ENCODE results near the gene SRSF4.
"Not testable (repeated sequence)": the region's sequence is repeated elsewhere in the genome, so short reads cannot be mapped to it uniquely, and the experiment has no call there.

The SRSF4 gene

DNA sequence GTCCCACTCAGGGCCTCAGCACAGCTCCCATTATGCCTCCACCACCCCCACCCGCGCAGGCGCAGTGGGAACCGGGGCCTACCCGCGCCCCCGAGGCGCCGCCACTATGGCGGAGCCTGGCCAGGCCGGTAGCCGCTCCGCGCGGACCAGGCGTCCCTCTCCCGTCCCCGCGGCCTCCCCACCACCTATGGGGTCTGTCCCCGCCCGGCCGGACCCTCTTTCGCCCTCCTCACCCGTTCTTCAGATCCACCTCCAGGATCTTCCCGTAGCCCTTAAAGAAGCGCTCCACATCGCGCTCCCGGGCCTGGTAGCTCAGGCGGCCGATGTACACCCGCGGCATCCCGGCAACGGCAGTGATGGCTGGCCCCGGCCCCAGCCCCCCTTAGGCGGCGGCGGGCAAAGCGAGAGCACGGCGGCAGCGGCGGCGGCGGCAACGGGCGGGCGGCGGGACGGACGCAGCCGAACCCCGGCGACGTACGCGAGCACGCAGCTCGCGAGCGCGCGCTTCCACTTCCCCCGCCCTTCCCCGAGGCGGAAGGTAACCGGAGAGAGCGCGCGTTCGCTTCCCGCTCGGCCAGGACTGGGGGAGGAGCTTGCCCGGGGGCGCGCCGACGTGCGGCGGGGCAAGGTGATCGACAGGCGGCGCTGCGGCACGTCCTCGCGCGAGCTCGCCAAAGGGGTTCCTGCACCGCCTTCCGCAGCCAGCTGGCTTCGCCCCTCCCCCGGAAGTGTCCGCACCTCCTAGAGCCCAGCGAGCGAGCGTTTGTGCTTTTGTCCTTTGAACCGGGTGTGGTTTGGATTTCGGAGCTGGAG lies at the start of gene SRSF4:
TSS of gene SRSF4 (minus strand) at position 488 of the 813 bp plus-strand sequence. CDS start at position 340, 148 bp downstream.
- peak; percentile 99 for DNase-seq
- in situ Hi-C loops (cut with MboI; ENCODE audit: low pct_unique_long_range_greater_than_20kb, low sequenced_read_pairs) = loop anchor here (25.0 kb wide), 1 partner anchor 294 kb away; no protein-coding TSS in a partner anchor

DNA sequence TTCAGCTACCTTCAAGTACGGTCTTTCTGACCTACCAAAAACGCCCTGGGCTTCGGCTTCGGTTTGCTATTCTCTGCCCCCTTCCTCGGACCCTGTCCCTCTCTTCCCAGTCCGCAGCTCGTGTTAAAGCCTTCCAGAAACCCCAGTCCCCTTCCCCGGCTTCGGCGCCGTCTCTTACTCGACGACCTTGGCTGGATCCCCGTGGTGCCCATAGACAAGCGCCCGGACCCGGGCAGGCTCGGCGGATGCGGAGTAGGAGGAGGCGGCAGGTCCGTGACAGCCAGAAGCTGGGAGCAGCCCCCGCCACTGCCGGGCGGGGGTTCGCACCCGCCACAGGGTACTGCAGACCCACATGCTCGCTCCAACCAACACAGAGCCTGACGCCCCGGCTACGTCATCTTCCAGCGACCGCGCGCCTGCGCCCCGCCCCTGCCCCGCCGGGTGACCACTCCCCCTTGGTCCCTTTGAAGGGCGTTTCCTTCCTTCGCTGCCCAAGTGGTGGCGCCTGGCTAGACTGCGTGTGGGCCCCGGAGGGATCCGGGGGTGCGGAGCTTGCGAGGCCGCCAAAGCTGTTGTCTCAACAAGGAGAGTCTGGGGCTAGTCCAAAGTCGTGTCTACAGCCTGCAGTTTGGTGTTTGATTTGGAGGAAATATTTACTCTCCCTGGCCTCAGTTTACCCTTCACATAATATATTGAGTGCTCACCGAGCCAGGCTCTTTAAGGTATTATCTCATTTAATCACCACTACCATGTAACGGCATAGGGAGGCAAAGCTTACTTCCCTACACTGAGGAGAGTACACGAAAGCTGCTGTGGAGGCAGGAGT lies 49.1 kb upstream of the SRSF4 start, which contains the start of gene MECR:
TSS of gene MECR (minus strand) at position 382 of the 826 bp plus-strand sequence. CDS start at position 354, 28 bp downstream.
- in situ Hi-C loops (cut with MboI; ENCODE audit: low pct_unique_long_range_greater_than_20kb, low sequenced_read_pairs) = loop anchor here (25.0 kb wide), 2 partner anchors 882 to 1482 kb away; partner anchors contain the start of gene MATN1
- DNase-seq = peak; percentile 95

DNA sequence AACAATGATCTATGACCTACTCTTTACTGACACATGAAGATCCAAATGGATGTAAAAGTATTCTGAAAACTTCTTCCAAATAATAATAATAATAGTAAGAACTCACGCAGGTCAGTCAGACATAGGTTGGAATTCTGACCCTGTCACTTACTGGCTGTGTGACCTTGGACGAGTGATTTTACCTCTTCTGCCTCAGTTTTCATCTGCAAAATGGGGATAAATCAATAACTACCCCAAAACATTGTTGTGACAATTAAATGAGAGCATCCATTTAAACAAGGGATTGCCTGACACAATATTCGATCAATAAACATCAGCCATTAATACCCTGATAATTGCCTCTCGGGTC lies 48.5 kb upstream of the SRSF4 start:
- in situ Hi-C loops (cut with MboI; ENCODE audit: low pct_unique_long_range_greater_than_20kb, low sequenced_read_pairs) = loop anchor here (25.0 kb wide), 2 partner anchors 882 to 1482 kb away; partner anchors contain the start of gene MATN1
- no peak for DNase-seq

DNA sequence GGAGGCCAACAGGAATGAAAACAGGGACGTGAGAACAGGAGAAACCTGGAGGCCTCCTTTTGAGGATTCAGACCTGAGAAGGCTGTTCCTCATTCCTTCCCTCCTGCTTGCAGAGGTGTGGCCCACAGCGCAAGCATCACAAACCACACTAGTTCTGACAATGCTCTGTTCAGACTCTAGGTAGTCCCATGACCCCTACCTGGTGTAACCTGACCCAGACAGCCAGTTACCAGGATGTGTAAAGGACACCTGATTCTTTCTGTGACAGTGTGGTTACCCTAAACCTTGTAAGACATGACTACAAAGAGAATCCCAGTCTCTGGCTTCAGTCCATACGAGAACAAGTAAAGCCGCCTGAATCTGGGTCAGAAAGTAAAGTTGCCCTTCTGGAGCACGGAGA lies 45.8 kb upstream of the SRSF4 start:
- in situ Hi-C loops (cut with MboI; ENCODE audit: low pct_unique_long_range_greater_than_20kb, low sequenced_read_pairs) = loop anchor here (25.0 kb wide), 2 partner anchors 885 to 1485 kb away; partner anchors contain the start of gene MATN1
- no peak for DNase-seq

DNA sequence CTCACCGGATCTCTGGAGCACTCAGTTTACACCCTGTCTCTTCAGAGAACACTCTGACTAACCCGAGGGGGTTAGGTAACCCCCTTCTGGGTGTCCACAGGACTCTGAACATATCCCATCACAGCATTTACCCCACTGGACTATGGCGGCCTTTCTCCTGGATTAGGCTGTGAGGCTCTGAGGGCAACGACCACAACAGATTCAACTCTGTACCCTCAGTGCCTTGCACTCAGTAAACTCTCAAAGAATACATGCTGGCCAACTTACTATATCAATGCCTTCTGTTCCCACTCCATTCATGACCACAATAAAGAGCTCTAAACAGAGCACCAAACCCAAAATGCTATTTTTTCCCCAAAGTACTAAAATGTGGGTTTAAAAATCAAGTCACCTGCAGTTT lies 43.7 kb upstream of the SRSF4 start:
- DNase-seq = no peak
- in situ Hi-C loops (cut with MboI; ENCODE audit: low pct_unique_long_range_greater_than_20kb, low sequenced_read_pairs) = loop anchor here (25.0 kb wide), 2 partner anchors 887 to 1487 kb away; partner anchors contain the start of gene MATN1

DNA sequence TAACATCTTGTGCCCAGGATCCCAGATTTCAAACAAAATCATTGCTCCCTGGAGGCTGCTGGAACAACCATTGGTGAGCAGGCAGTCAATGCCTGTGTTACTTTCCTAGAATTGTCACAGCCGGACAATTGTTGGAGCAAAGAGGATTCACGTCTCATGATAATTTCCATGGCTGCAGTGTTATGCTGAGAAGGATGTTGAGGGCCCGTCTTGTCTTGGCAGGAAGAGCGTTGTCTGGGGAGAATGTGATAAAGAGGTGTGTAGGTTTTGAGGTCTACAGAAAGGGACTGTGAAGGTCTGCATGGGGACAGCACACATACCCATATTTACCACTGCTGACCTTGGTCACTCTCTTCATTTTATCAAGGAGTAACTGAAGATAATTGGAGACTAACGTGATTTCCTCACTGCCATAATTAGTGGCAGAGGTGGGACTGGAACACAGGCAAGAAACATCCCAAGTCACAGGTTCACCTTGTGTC lies 42.7 kb upstream of the SRSF4 start:
- in situ Hi-C loops (cut with MboI; ENCODE audit: low pct_unique_long_range_greater_than_20kb, low sequenced_read_pairs) = no loop called here

DNA sequence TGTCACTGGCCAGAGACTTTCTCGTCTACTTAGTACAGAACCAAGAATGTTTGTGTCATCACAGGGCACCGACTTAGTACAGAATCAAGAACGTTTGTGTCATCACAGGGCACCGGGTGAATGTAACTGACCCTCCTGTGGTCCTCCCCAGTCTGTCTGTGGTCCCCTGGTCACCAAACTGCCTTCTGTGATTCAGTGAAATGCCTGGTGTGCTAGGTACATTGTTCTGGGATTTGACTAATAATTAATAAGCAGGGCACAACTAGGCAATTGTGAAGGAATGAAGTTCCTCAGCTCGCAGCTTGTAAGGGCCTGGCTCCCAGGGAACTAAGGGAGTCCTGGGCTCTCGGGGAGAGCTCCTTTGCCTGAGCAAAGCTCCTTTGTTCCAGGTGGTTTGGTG lies 41.8 kb upstream of the SRSF4 start:
- no peak for DNase-seq
- in situ Hi-C loops (cut with MboI; ENCODE audit: low pct_unique_long_range_greater_than_20kb, low sequenced_read_pairs) = no loop called here

More for the DNA sequence above, 42.7 kb upstream of the SRSF4 start:
- DNase-seq = no peak

DNA sequence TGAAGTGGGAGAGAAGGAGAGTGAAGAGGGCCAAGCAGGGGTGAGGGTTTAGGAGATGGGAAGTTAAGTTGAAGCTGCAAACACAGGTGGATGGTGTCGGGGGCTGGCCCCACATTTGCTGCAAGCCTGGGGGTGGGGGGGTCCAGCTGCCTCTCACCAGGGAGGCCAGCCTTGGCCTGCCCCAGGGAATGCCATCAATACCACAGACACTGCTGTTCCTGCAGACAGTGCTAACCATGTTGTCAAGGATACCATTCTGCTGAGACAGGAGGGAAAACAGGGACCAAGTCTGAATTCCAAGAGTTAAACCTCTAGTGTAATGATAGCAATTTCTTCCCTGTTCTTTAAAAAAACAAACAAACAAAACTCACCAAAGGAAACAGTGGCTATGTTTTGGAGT lies 41.0 kb upstream of the SRSF4 start:
- in situ Hi-C loops (cut with MboI; ENCODE audit: low pct_unique_long_range_greater_than_20kb, low sequenced_read_pairs) = no loop called here
- DNase-seq = no peak

DNA sequence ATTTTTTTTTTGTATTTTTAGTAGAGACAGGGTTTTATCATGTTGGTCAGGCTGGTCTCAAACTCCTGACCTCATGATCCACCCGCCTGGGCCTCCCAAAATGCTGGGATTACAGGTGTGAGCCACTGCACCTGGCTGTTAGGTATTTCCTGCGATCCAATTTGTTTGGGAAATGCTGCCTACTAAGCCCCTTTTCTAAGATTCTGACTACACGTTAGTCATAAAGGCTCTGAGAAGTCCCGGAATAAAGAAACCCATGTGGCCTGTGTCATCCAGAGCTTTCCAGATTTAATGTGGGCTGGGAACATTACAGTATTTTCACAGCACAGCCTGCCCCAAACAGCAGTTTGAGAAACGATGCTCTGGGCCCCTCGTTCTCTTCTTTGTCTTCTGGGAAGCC lies 40.6 kb upstream of the SRSF4 start:
- DNase-seq; in situ Hi-C loops (cut with MboI; ENCODE audit: low pct_unique_long_range_greater_than_20kb, low sequenced_read_pairs): not testable (repeated sequence)

DNA sequence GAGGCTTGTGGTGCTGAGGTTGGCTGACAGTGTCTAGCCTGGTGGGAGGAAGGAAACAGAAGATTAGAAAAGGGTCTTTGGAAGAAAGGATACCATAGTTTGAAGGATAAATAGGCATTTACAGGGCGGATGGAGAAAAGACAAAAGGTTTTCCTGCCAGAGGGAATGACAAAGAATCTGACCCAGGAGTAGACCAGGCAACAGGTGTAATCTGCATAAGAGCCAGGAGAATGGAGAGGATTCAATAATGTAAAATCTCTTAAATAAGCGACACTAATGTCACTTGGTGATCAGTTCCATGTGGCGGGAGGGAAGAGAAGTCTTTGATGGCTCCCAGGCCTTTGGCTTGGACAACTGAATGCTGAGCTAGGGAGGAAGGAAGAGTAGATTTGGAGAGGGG lies 39.6 kb upstream of the SRSF4 start:
- no peak for DNase-seq
- in situ Hi-C loops (cut with MboI; ENCODE audit: low pct_unique_long_range_greater_than_20kb, low sequenced_read_pairs) = no loop called here

DNA sequence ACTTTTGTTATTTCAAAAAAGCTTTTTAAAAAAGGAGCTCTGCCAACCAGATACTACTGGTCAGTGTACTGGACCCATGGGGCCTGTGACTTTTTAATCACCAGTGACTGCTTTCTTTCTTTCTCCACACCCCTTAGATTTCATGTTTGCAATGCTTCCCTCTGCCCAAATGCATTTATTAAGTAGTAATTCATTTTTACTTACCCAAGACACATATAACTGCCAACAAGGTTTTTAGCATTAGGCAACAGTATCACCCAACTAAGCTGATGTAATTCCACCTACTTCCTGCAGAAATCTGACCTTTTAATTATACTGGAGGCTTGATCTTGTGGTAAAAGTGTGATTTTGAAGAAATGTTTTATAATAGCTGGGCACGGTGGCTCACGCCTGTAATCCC lies 36.5 kb upstream of the SRSF4 start:
- in situ Hi-C loops (cut with MboI; ENCODE audit: low pct_unique_long_range_greater_than_20kb, low sequenced_read_pairs) = no loop called here
- no peak for DNase-seq

DNA sequence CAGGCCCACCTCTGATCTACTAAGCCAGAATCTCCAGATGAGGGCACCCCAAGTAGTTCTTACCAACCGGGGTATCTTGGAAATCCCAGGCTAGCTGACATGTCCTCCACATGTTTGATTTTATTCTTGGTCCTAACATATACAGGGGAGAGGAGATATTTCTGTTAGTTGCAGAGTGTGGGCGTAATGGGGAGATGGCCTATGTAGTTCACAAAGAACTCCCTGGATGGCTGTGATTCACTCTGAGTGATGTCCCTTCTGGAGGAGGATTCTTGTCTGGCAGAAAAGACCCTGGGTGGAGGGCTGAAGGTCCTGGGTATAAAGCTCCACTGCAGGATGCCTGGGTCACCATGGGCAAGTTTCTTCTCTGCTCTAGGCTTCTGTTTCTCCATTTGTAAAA lies 35.9 kb upstream of the SRSF4 start:
- in situ Hi-C loops (cut with MboI; ENCODE audit: low pct_unique_long_range_greater_than_20kb, low sequenced_read_pairs) = no loop called here
- no peak for DNase-seq

DNA sequence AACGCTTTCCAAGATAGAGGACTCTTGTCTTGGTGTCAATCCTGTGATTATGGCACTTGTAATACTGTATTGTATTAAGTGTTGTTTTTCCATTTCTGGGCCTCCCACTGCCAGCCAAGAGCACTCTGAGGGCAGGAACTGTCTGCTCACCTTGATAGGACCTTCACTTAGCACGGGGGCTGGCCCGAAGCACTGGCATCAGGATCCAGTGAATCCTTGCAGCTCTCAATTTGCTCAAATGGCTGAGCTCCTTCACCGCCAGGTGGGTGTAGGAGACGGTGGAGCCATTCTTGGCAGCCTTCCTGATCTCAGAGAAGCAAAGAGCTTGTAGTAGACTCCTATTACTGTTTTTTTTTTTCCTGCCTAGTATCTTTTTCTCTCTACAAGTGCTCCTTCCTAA lies 31.4 kb upstream of the SRSF4 start:
- in situ Hi-C loops (cut with MboI; ENCODE audit: low pct_unique_long_range_greater_than_20kb, low sequenced_read_pairs) = no loop called here
- no peak for DNase-seq

DNA sequence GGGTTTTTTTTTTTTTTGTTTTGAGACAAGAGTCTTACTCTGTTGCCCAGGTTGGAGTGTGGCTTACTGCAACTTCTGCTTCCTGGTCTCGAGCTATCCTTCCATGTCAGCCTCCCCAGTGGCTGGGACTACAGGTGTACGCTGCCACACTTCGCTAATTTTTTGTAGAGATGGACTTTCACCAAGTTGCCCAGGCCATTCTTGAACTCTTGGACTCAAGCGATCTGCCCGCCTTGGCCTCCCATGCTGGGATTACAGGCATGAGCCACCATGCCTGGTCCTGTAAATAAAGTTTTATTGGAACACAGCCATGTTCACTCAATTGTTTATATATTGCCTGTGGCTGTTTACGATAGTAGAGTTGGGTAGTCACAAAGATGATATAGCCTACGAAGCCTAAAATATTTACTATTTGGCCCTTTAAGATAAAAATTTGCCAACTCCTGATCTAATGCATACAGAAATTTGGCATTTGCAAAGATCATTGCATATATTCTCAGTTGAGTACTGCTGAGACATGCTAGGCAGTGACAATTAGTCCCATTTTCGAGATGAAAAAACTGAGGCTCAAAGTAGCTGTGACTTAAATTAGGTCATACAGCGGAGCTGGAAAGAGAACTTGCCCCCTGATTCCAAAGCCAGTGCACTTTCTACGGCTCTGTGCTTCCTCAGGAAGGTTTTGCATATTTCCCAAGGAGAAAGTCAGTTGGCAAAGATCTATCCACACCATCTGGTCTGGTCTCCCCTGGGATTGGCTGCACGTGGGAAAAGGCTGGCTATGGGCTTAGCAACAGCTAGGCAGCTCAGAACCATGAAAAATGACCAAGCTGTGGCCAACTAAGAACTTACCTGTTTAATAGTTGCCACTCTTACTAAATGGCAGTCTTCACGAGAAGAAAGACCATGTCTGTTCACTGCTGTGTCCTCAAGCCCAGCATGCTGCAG lies 29.7 kb upstream of the SRSF4 start:
- no peak for DNase-seq
- in situ Hi-C loops (cut with MboI; ENCODE audit: low pct_unique_long_range_greater_than_20kb, low sequenced_read_pairs) = no loop called here

DNA sequence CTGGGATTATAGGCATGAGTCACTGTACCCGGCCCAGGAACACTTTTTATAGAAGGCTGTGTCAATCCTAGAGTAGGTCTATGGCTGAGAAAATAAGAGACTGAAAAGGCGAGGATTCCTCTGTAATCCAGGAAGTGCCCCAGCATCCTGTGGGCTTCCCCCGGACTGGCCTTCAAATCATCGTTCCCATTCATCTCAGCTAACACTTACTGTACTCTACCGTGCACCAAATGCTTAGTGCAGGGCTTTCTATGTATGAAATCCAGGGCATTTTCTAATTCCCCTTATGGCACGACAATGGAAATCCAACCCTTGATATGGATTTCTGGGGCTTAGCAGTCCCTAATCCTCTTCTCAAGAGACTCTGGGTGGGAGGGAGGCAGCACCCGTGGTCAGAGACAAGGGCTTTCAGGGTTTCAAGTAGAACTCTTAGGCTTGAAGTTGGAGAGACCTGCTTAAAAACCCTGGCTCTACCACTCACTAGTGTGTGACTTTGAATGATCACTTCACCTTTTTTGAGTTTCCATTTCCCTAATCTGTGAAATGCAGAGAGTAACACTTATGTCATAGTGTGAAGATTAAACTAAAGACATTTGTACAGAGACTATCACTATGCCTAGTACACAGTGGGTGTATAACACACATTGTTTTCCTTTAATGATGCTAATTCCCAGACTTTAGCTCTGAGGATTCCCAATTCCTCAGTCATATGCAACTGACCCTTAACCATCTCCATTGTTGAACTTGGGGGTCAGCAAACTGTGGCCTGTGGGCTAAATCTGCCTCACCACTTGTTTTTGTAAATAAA lies 28.8 kb upstream of the SRSF4 start:
- DNase-seq = no peak
- in situ Hi-C loops (cut with MboI; ENCODE audit: low pct_unique_long_range_greater_than_20kb, low sequenced_read_pairs) = no loop called here

DNA sequence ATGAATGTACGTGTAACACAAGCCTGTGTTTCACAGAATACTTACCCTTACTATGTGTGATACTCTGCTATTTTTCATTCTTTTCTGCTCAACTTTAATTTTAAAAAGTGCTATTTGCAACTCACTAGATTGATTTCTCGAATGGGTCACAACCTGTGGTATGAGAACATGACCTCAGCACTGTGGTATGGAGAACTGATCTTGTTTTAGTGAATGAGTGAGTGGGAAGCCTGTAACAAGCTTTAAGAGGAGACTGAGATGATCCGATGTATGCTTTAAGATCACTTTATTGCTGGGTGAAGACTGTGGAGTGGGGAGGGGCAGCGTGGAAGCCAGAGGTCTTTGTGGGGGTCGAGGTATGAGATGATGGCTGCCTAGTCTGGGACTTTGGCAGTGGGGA lies 27.5 kb upstream of the SRSF4 start:
- in situ Hi-C loops (cut with MboI; ENCODE audit: low pct_unique_long_range_greater_than_20kb, low sequenced_read_pairs) = no loop called here

DNA sequence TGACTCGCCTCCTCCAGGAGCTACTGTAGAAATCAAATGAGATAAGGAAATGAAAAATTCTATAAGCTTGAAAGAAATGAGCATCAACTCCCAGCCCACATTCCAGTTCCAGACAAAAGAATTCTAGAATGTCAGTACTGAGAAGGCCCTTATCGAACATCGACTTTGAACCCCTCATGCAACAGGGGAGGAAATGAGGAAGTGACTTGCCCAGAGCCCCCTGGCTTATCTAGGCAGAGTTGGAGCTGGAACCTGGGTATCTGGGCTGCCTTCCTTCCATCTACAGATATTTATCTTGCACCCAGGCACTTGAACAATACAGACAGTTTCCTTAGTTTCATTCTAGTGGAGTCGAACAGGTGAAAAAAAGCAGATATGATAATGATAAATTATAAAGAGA lies 26.7 kb upstream of the SRSF4 start:
- in situ Hi-C loops (cut with MboI; ENCODE audit: low pct_unique_long_range_greater_than_20kb, low sequenced_read_pairs) = no loop called here
- peak; percentile 23 for DNase-seq

More for the DNA sequence above, 27.5 kb upstream of the SRSF4 start:
- DNase-seq = no peak
